Activated naive CD8-positive, alpha-beta T cell treated with anti-CD3 and anti-CD28 coated beads, Interleukin-2, amount 50 U/mL, for 16 hours (primary cell): ENCODE data around the gene CHRM1.
"Not testable (repeated sequence)": the region's sequence is repeated elsewhere in the genome, so short reads cannot be mapped to it uniquely, and the experiment has no call there.

Experiments
- DNase-seq: peaks from one replicate; pipeline ENCODE4 v3.0.0-alpha.2; 2020; ENCODE audit warnings: low read depth, low spot score

Gene CHRM1

GRCh38 chr11:62875698-62876478 is 45.3 kb downstream of the CHRM1 start:
- no peak for DNase-seq

- DNase-seq, result no peak
Measured at GRCh38 chr11:62874851-62875250, 46.3 kb downstream of the CHRM1 start.

- DNase-seq, result no peak
Measured at GRCh38 chr11:62865635-62866034, 55.5 kb downstream of the CHRM1 start.

- DNase-seq, result no peak
Measured at GRCh38 chr11:62863687-62864335, 57.4 kb downstream of the CHRM1 start.

GRCh38 chr11:62861564-62862192 is 59.5 kb downstream of the CHRM1 start:
- not testable (repeated sequence) for DNase-seq

- no peak for DNase-seq
Measured at GRCh38 chr11:62860835-62861563, 60.2 kb downstream of the CHRM1 start.

GRCh38 chr11:62859281-62859703 is 61.9 kb downstream of the CHRM1 start:
- DNase-seq, result not testable (repeated sequence)
